GM10248 (cell line): ENCODE data around the gene SLC22A31.

ENCODE experiments used
- CTCF ChIA-PET: fragments of 300-600 bp; sonication (Branson Sonifier 250); formaldehyde crosslinking; extraction: SDS; loops from one replicate; lab custom pipeline; 2021; ENCODE audit warnings: antibody characterized with exemption; lab: Yijun Ruan, JAX
- POLR2A ChIA-PET: fragments of 350-650 bp; sonication (Branson Sonifier 250); formaldehyde crosslinking; extraction: SDS; loops from one replicate; lab custom pipeline; 2020; ENCODE audit warnings: antibody characterized with exemption; lab: Yijun Ruan, JAX
- DNase-seq: peaks from one replicate; pipeline ENCODE4 v3.0.0; 2012; ENCODE audit errors: extremely low spot score
- CTCF ChIP-seq: IDR thresholded peaks from 2 replicates; pipeline ENCODE4 v1.5.1; 2012; ENCODE audit warnings: mild to moderate bottlenecking, low read depth; ENCODE audit errors: extremely low read depth, missing control alignments, control extremely low read depth

The SLC22A31 gene

GRCh38 chr16:89153848-89154271 lies 46.5 kb downstream of the SLC22A31 start:
- DNase-seq: no peak
- ChIA-PET CTCF (interaction anchor here (1.3 to 3.1 kb wide), 2 partner anchors 13 to 14 kb away, joined by 3 to 10 read pairs; no protein-coding TSS in a partner anchor), POLR2A (interaction anchor here (1.0 kb wide), 1 partner anchor 56 kb away, joined by 3 read pairs; no protein-coding TSS in a partner anchor)
- TF ChIP-seq CTCF: no peak

GRCh38 chr16:89152831-89153700 lies 47.3 kb downstream of the SLC22A31 start:
- no peak for DNase-seq
- ChIA-PET CTCF (no interaction called here), POLR2A (no interaction called here)
- TF ChIP-seq CTCF: no peak

- POLR2A ChIA-PET: no interaction called here
- TF ChIP-seq CTCF: no peak
- no peak for DNase-seq
- CTCF ChIA-PET: no interaction called here
These were observed 49.4 kb downstream of the SLC22A31 start for GRCh38 chr16:89150981-89151380.

- POLR2A ChIA-PET: no interaction called here
- DNase-seq: no peak
- TF ChIP-seq CTCF: no peak
- CTCF ChIA-PET: no interaction called here
These were observed 50.1 kb downstream of the SLC22A31 start for GRCh38 chr16:89150090-89150835.

- CTCF ChIA-PET: interaction anchor here (1.2 kb wide), 1 partner anchor 208 kb away, joined by 3 read pairs; no protein-coding TSS in a partner anchor
- no peak for TF ChIP-seq CTCF
- POLR2A ChIA-PET: no interaction called here
- no peak for DNase-seq
These were observed 51.0 kb downstream of the SLC22A31 start for GRCh38 chr16:89149386-89149785.

- ChIA-PET POLR2A (no interaction called here), CTCF (interaction anchor here (1.2 kb wide), 1 partner anchor 13 kb away, joined by 3 read pairs; no protein-coding TSS in a partner anchor)
- TF ChIP-seq CTCF: no peak
- DNase-seq: no peak
These were observed 53.1 kb downstream of the SLC22A31 start for GRCh38 chr16:89147085-89147817.
